GM12878 (cell line): ENCODE results near the gene CFAP74. TPM values are rescaled to one million over a fixed set of nuclear protein-coding genes. Genes with fewer than 3 reads are reported as not detected.

ENCODE experiments used
- ATAC-seq: fragments of 200-7000 bp; cut with Tn5 transposase; 3 replicates; pipeline ENCODE4 v1.9.1; 2020; ENCODE audit warnings: mild to moderate bottlenecking, moderate library complexity
- BruUV-seq: library from RNA; stranded (reverse); fragments of 400-500 nt; replicated peaks from 2 replicates; lab custom pipeline; 2021; lab: Mats Ljungman, UMichigan
- CTCF ChIA-PET: fragments of 300-600 bp; sonication (Branson Sonifier 250); formaldehyde crosslinking; extraction: SDS; loops from one replicate; lab custom pipeline; 2021; ENCODE audit warnings: inconsistent platforms; lab: Yijun Ruan, JAX
- POLR2A ChIA-PET: fragments of 350-600 bp; formaldehyde crosslinking; extraction: SDS; loops from one replicate; lab custom pipeline; 2021; ENCODE audit warnings: inconsistent platforms; lab: Charles Lee
- RAD21 ChIA-PET: fragments of 300-600 bp; sonication (Branson Sonifier 250); formaldehyde crosslinking; loops from one replicate; lab custom pipeline; 2023; ENCODE audit warnings: antibody characterized with exemption; ENCODE audit not compliant: unreplicated experiment; lab: Charles Lee
- SMC1A ChIA-PET: fragments of 300-600 bp; sonication (Branson Sonifier 250); formaldehyde crosslinking; loops from one replicate; lab custom pipeline; 2023; ENCODE audit not compliant: unreplicated experiment, uncharacterized antibody; lab: Charles Lee
- DNase-seq: peaks from one replicate; pipeline ENCODE4 v3.0.0-alpha.2; 2011; ENCODE audit warnings: low read depth, low spot score
- FAIRE-seq: peaks from 3 replicates; lab custom pipeline; 2011; peaks lifted over from hg19 to GRCh38; lab: Jason Lieb, UNC
- H2AFZ ChIP-seq: 2 replicates; pipeline ENCODE4 v1.6.0; 2011; ENCODE audit warnings: low read depth, low read length, control low read depth; ENCODE audit not compliant: control insufficient read depth
- H3K27ac ChIP-seq: 2 replicates; pipeline ENCODE4 v1.5.1; 2011; ENCODE audit warnings: control low read depth; ENCODE audit not compliant: control insufficient read depth, insufficient read depth
- H3K27me3 ChIP-seq, 2 experiments: replicated peaks in 1 of 2; 2 replicates each; pipeline versions ENCODE4 v1.6.0 to v1.6.1; 2011; ENCODE audit warnings: low read length in 1 of 2; ENCODE audit not compliant: control insufficient read depth in 2 of 2, insufficient read depth in 2 of 2
- H3K36me3 ChIP-seq, 2 experiments: 2 replicates each; pipeline ENCODE4 v1.5.1; 2011; ENCODE audit warnings: low read length in 1 of 2; ENCODE audit not compliant: control insufficient read depth in 2 of 2, insufficient read depth in 2 of 2
- H3K4me1 ChIP-seq: 2 replicates; pipeline ENCODE4 v1.6.1; 2011; ENCODE audit warnings: mild to moderate bottlenecking, low read length, moderate library complexity, mixed read lengths; ENCODE audit not compliant: control insufficient read depth, insufficient read depth
- H3K4me2 ChIP-seq: 2 replicates; pipeline ENCODE4 v1.6.0; 2011; ENCODE audit warnings: control low read depth; ENCODE audit not compliant: control insufficient read depth, insufficient read depth
- H3K4me3 ChIP-seq: fragments of 200-600 bp; sonication (generic); 2 replicates; pipeline ENCODE4 v1.5.1; 2016
- H3K79me2 ChIP-seq: 2 replicates; pipeline ENCODE4 v1.6.0; 2011; ENCODE audit warnings: low read length; ENCODE audit not compliant: control insufficient read depth, insufficient read depth
- H3K9ac ChIP-seq: 2 replicates; pipeline ENCODE4 v1.8.0; 2011; ENCODE audit warnings: low read length, control low read depth, mixed read lengths; ENCODE audit not compliant: control insufficient read depth, insufficient read depth
- H3K9me3 ChIP-seq: replicated peaks from 3 replicates; pipeline ENCODE4 v1.5.1; 2011; ENCODE audit warnings: mild to moderate bottlenecking, low read length; ENCODE audit not compliant: control insufficient read depth, insufficient read depth
- H4K20me1 ChIP-seq: 2 replicates; pipeline ENCODE4 v1.6.0; 2011; ENCODE audit not compliant: control insufficient read depth, insufficient read depth
- BHLHE40 ChIP-seq, 2 experiments: fragments of 450-650 bp in 1 of 2; IDR thresholded peaks; 2 replicates each; pipeline ENCODE4 v1.6.1; 2011 to 2017; ENCODE audit warnings: low read depth in 2 of 2, borderline replicate concordance in 1 of 2, improper control_type of control experiment in 1 of 2, low read length in 1 of 2, mild to moderate bottlenecking in 1 of 2
- CHD1 ChIP-seq: IDR thresholded peaks from 2 replicates; pipeline ENCODE4 v1.6.1; 2012; ENCODE audit warnings: low read depth, low read length, improper control_type of control experiment
- E4F1 ChIP-seq: fragments of 450-650 bp; IDR thresholded peaks from 2 replicates; pipeline ENCODE4 v1.6.1; 2018; ENCODE audit warnings: borderline replicate concordance, mild to moderate bottlenecking; ENCODE audit not compliant: partially characterized antibody
- EP300 ChIP-seq, 2 experiments: fragments of 150-350 bp in 1 of 2; IDR thresholded peaks; 2 replicates each; pipeline ENCODE4 v1.6.1; 2011 to 2012; ENCODE audit warnings: low read depth in 2 of 2, low read length in 2 of 2, borderline replicate concordance in 1 of 2, improper control_type of control experiment in 1 of 2, inconsistent platforms in 1 of 2; ENCODE audit not compliant: control insufficient read depth in 1 of 2
- FOS ChIP-seq: IDR thresholded peaks from 3 replicates; pipeline ENCODE4 v1.6.1; 2011; ENCODE audit warnings: borderline replicate concordance; ENCODE audit not compliant: insufficient read length; ENCODE audit errors: extremely low read depth
- GABPA ChIP-seq: IDR thresholded peaks from 2 replicates; pipeline ENCODE4 v1.6.1; 2014; ENCODE audit warnings: antibody characterized with exemption, low read depth, mild to moderate bottlenecking, inconsistent platforms
- HDAC6 ChIP-seq: fragments of 200-600 bp; sonication (generic); IDR thresholded peaks from one replicate; pipeline ENCODE4 v1.8.0; 2017; ENCODE audit warnings: antibody characterized with exemption; ENCODE audit not compliant: unreplicated experiment
- HSF1 ChIP-seq: fragments of 150-350 bp; IDR thresholded peaks from 2 replicates; pipeline ENCODE4 v1.6.1; 2014; ENCODE audit warnings: mild to moderate bottlenecking, low read depth, low read length
- IKZF2 ChIP-seq, 2 experiments: fragments of 450-650 bp; IDR thresholded peaks; 2 replicates each; pipeline ENCODE4 v1.6.1; 2017; ENCODE audit warnings: mild to moderate bottlenecking in 2 of 2, moderate library complexity in 2 of 2
- JUNB ChIP-seq: IDR thresholded peaks from 2 replicates; pipeline ENCODE4 v1.6.1; 2016; ENCODE audit warnings: antibody characterized with exemption, mild to moderate bottlenecking
- MLLT1 ChIP-seq: fragments of 450-650 bp; IDR thresholded peaks from 2 replicates; pipeline ENCODE4 v1.6.1; 2016; ENCODE audit warnings: mild to moderate bottlenecking
- NR2F1 ChIP-seq: fragments of 450-650 bp; conservative IDR thresholded peaks from 2 replicates; pipeline ENCODE4 v1.6.1; 2017; ENCODE audit warnings: mild to moderate bottlenecking
- SMAD1 ChIP-seq: fragments of 450-650 bp; IDR thresholded peaks from 2 replicates; pipeline ENCODE4 v1.6.1; 2018; ENCODE audit warnings: mild to moderate bottlenecking, low read depth; ENCODE audit not compliant: partially characterized antibody
- SREBF1 ChIP-seq: IDR thresholded peaks from 2 replicates; pipeline ENCODE4 v1.6.1; 2012; ENCODE audit warnings: mild to moderate bottlenecking, low read length
- ZNF24 ChIP-seq: fragments of 450-650 bp; IDR thresholded peaks from 2 replicates; pipeline ENCODE4 v1.6.1; 2017; ENCODE audit warnings: antibody characterized with exemption, mild to moderate bottlenecking
- WGBS: methylation state at CpG from one replicate; pipeline ENCODE4 v1.1.6; 2016; ENCODE audit warnings: low lambda C conversion rate; ENCODE audit not compliant: insufficient replicate concordance, insufficient coverage; ENCODE audit errors: missing lambda C conversion rate; 5-methylcytosine and 5-hydroxymethylcytosine counted together
- in situ Hi-C: fragments of 300-500 bp; cut with MboI; formaldehyde crosslinking; loops from 9 replicates; pipeline ENCODE4 v1.14.3; 2018; ENCODE audit warnings: mixed read lengths
- intact Hi-C: fragments of 100-400 bp; cut with micrococcal nuclease; formaldehyde crosslinking; loops from one replicate; pipeline ENCODE4 v1.14.2; 2022; ENCODE audit not compliant: unreplicated experiment
- polyA plus RNA-seq, 11 experiments: library from polyadenylated mRNA; depleted of rRNA in 4 of 11; unstranded in 6 of 11; stranded (reverse) in 5 of 11; fragments of >200 nt; fragmentation: Nextera tagmentation in 4 of 11; fragmentation: Illumina TruSeq in 1 of 11; extraction: Ambion mirVana in 4 of 11; extraction: Trizol in 1 of 11; gene quantifications; 1 replicate in 1 of 11; 2 replicates in 10 of 11; pipeline versions ENCODE4 v1.2.1 to v1.2.3, GENCODE V29; 2011 to 2016; ENCODE audit warnings: inconsistent platforms in 2 of 11, missing spikeins in 2 of 11, low read depth in 1 of 11
- total RNA-seq, 4 experiments: library from RNA; depleted of rRNA in 3 of 4; stranded (reverse); fragments of >200 nt in 3 of 4; fragmentation: Illumina TruSeq in 1 of 4; extraction: Trizol in 1 of 4; gene quantifications; 2 replicates each; pipeline versions ENCODE4 v1.2.1 to v1.2.3, GENCODE V29; 2013 to 2021

CFAP74 gene
- total and polyA plus RNA-seq, 10 of the 15 experiments (the other 5 are each of a cell fraction or from before 2014, with no cell fraction given) = 0.01 TPM; not detected in 9

GRCh38 chr1:2001773-2002411, 1.7 kb downstream of the CFAP74 start:
- no peaks in the 10 kb centered on the region for H3K9me3 ChIP-seq
- H3K9ac ChIP-seq = no peak overlapping the region
- ChIA-PET CTCF (no interaction called here), SMC1A (interaction anchor here (1.1 kb wide), 1 partner anchor 42 kb away, joined by 3 read pairs; no protein-coding TSS in a partner anchor), RAD21 (no interaction called here), POLR2A (no interaction called here)
- H3K36me3 ChIP-seq = no peaks in the 10 kb centered on the region
- WGBS = 42% methylated on average over 13 of the region's 13 CpGs
- no peak for TF ChIP-seq IKZF2 (IDR thresholded peaks at IDR 0.05)
- no peak for TF ChIP-seq HDAC6
- no peak for TF ChIP-seq JUNB
- no peak for TF ChIP-seq E4F1
- TF ChIP-seq MLLT1 = no peak
- TF ChIP-seq HSF1 = no peak
- TF ChIP-seq ZNF24 = no peak
- no peak for TF ChIP-seq BHLHE40 (IDR thresholded peaks at IDR 0.05; ENCODE audit: borderline replicate concordance in 1 of 2, low read depth in 2 of 2, low read length in 1 of 2)
- no peak for TF ChIP-seq NR2F1
- no peak for TF ChIP-seq GABPA
- TF ChIP-seq FOS = no peak
- no peak for TF ChIP-seq CHD1
- TF ChIP-seq SMAD1 = no peak
- TF ChIP-seq EP300 (IDR thresholded peaks at IDR 0.05; ENCODE audit: borderline replicate concordance in 1 of 2, control insufficient read depth in 1 of 2, low read depth in 2 of 2, low read length in 2 of 2) = no peak
- TF ChIP-seq SREBF1 = no peak
- no peaks in the 10 kb centered on the region for H3K79me2 ChIP-seq
- BruUV-seq = no TSS peak
- H3K4me3 ChIP-seq = no peak overlapping the region
- H4K20me1 ChIP-seq = no peaks in the 10 kb centered on the region
- no peak overlapping the region for H2AFZ ChIP-seq
- H3K27me3 ChIP-seq = no peaks in the 10 kb centered on the region; a peak in 1 of 4 replicates
- FAIRE-seq (no peak), DNase-seq (no peak), ATAC-seq (no peak)
- no peak overlapping the region for H3K27ac ChIP-seq
- in situ Hi-C loops (no loop called here), intact Hi-C loops (no loop called here)
- no peaks in the 10 kb centered on the region for H3K4me1 ChIP-seq
- no peak overlapping the region for H3K4me2 ChIP-seq
